K562 (cell line): ENCODE measurements around the gene SLC6A1. TPM values are rescaled to one million over a fixed set of nuclear protein-coding genes. Genes with fewer than 3 reads are reported as not detected.

ENCODE experiments used
- ATAC-seq: fragments of 200-7000 bp; cut with Tn5 transposase; 3 replicates; pipeline ENCODE4 v1.9.1; 2020; ENCODE audit warnings: moderate library complexity
- BruUV-seq: library from RNA; stranded (reverse); fragments of 400-500 nt; replicated peaks from 2 replicates; lab custom pipeline; 2021; lab: Mats Ljungman, UMichigan
- CTCF ChIA-PET: fragments of 300-600 bp; formaldehyde crosslinking; extraction: SDS; loops from one replicate; lab custom pipeline; 2021; ENCODE audit warnings: low intra/inter-chr PET ratio; lab: Yijun Ruan, JAX
- POLR2A ChIA-PET: fragments of 300-600, 350-650 bp; sonication (Branson Sonifier 250); formaldehyde crosslinking; extraction: SDS; loops from one replicate; lab custom pipeline; 2021; ENCODE audit warnings: antibody characterized with exemption, inconsistent platforms; lab: Yijun Ruan, JAX
- DNase-seq, 4 experiments: peaks; one replicate each; pipeline versions ENCODE4 v3.0.0 to v3.0.0-alpha.2; 2011 to 2018; ENCODE audit warnings: low spot score in 3 of 4, mixed read lengths in 3 of 4; ENCODE audit errors: extremely low read depth in 1 of 4
- FAIRE-seq: peaks from 2 replicates; lab custom pipeline; 2011; peaks lifted over from hg19 to GRCh38; lab: Jason Lieb, UNC
- H2AFZ ChIP-seq: 2 replicates; pipeline ENCODE4 v1.6.0; 2011; ENCODE audit warnings: low read depth, low read length, control low read depth, inconsistent platforms
- H3K27ac ChIP-seq: fragments of 200-600 bp; 3 replicates; pipeline ENCODE4 v1.8.0; 2011; ENCODE audit warnings: low read depth, mild to moderate bottlenecking, control low read depth, inconsistent platforms, low read length, moderate library complexity, mixed read lengths; ENCODE audit errors: extremely low read depth
- H3K27me3 ChIP-seq, 2 experiments: fragments of 300-600 bp in 1 of 2; 2 replicates in 1 of 2; 3 replicates in 1 of 2; pipeline versions ENCODE4 v1.6.0 to v1.8.0; 2011; ENCODE audit warnings: inconsistent platforms in 2 of 2, low read length in 2 of 2, mild to moderate bottlenecking in 1 of 2, mixed read lengths in 1 of 2, moderate library complexity in 1 of 2; ENCODE audit not compliant: control insufficient read depth in 2 of 2, insufficient read depth in 2 of 2
- H3K36me3 ChIP-seq: fragments of 300-600 bp; 3 replicates; pipeline ENCODE4 v1.8.0; 2011; ENCODE audit warnings: mild to moderate bottlenecking, low read length, inconsistent platforms; ENCODE audit not compliant: control insufficient read depth, insufficient read depth
- H3K4me1 ChIP-seq, 2 experiments: fragments of 200-600 bp in 1 of 2; replicated peaks in 1 of 2; 2 replicates in 1 of 2; 3 replicates in 1 of 2; pipeline versions ENCODE4 v1.5.1 to v1.8.0; 2011; ENCODE audit warnings: inconsistent platforms in 2 of 2, low read length in 2 of 2, mild to moderate bottlenecking in 1 of 2, mixed read lengths in 1 of 2, moderate library complexity in 1 of 2; ENCODE audit not compliant: control insufficient read depth in 2 of 2, insufficient read depth in 2 of 2
- H3K4me2 ChIP-seq: 2 replicates; pipeline ENCODE4 v1.6.1; 2011; ENCODE audit warnings: low read length, control low read depth, inconsistent platforms, mixed read lengths; ENCODE audit not compliant: insufficient read depth
- H3K4me3 ChIP-seq: fragments of 200-600 bp; sonication (generic), shearing (Covaris generic); 2 replicates; pipeline ENCODE4 v1.5.1; 2016; ENCODE audit warnings: control low read depth, inconsistent platforms
- H3K79me2 ChIP-seq: fragments of 200-600 bp; 3 replicates; pipeline ENCODE4 v1.8.0; 2011; ENCODE audit warnings: low read length, inconsistent platforms; ENCODE audit not compliant: control insufficient read depth, insufficient read depth
- H3K9ac ChIP-seq, 2 experiments: 2 replicates each; pipeline versions ENCODE4 v1.6.0 to v1.6.1; 2011; ENCODE audit warnings: low read depth in 2 of 2, low read length in 2 of 2, control low read depth in 1 of 2, inconsistent platforms in 1 of 2, mild to moderate bottlenecking in 1 of 2, mixed read lengths in 1 of 2; ENCODE audit not compliant: insufficient read depth in 1 of 2
- H3K9me1 ChIP-seq: one replicate; pipeline ENCODE4 v1.6.0; 2011; ENCODE audit warnings: inconsistent platforms, mild to moderate bottlenecking, low read length, moderate library complexity; ENCODE audit not compliant: control insufficient read depth, insufficient read depth
- H3K9me3 ChIP-seq: replicated peaks from 2 replicates; pipeline ENCODE4 v1.5.1; 2011; ENCODE audit warnings: low read depth, low read length, inconsistent platforms; ENCODE audit not compliant: control insufficient read depth, insufficient read depth
- H4K20me1 ChIP-seq: replicated peaks from 2 replicates; pipeline ENCODE4 v1.6.1; 2011; ENCODE audit warnings: low read length, inconsistent platforms, mixed read lengths; ENCODE audit not compliant: control insufficient read depth, insufficient read depth
- ATF1 ChIP-seq, 2 experiments: fragments of 450-650 bp in 1 of 2; IDR thresholded peaks; 2 replicates each; pipeline ENCODE4 v1.6.1; 2016; ENCODE audit warnings: missing compliant biosample characterization in 1 of 2, missing genetic modification characterization in 1 of 2
- MAX ChIP-seq: sonication (generic); formaldehyde crosslinking; IDR thresholded peaks from 2 replicates; pipeline ENCODE4 v1.9.0; 2022; ENCODE audit warnings: mild to moderate bottlenecking, missing genetic modification reagents
- NFE2L1 ChIP-seq: fragments of 450-650 bp; IDR thresholded peaks from 2 replicates; pipeline ENCODE4 v1.6.1; 2016; ENCODE audit warnings: missing genetic modification characterization, low read depth, mild to moderate bottlenecking, missing compliant biosample characterization, moderate library complexity, borderline replicate concordance
- PBX2 ChIP-seq, 2 experiments: IDR thresholded peaks in 1 of 2; conservative IDR thresholded peaks in 1 of 2; 2 replicates each; pipeline ENCODE4 v1.6.1; 2016; ENCODE audit warnings: low read depth in 2 of 2, mild to moderate bottlenecking in 1 of 2, missing compliant biosample characterization in 1 of 2, missing genetic modification characterization in 1 of 2, moderate library complexity in 1 of 2
- POLR2B ChIP-seq: fragments of 450-650 bp; IDR thresholded peaks from 2 replicates; pipeline ENCODE4 v1.6.1; 2018; ENCODE audit warnings: low read depth; ENCODE audit not compliant: partially characterized antibody
- RFX5 ChIP-seq: IDR thresholded peaks from 2 replicates; pipeline ENCODE4 v1.6.1; 2011; ENCODE audit warnings: low read depth, mild to moderate bottlenecking, improper control_type of control experiment, low read length
- RNF219 ChIP-seq: fragments of 250-450 bp; sonication (Bioruptor Pico); IDR thresholded peaks from 2 replicates; pipeline ENCODE4 v1.5.0; 2022; ENCODE audit warnings: mild to moderate bottlenecking
- SMAD2 ChIP-seq: fragments of 150-350 bp; IDR thresholded peaks from 2 replicates; pipeline ENCODE4 v1.6.1; 2014; ENCODE audit warnings: low read depth, mild to moderate bottlenecking, low read length
- SMAD4 ChIP-seq: fragments of 250-450 bp; sonication (Bioruptor Pico); conservative IDR thresholded peaks from 2 replicates; pipeline ENCODE4 v1.8.0; 2021; ENCODE audit warnings: inconsistent platforms, mild to moderate bottlenecking, moderate library complexity
- TBP ChIP-seq: optimal IDR thresholded peaks from 2 replicates; pipeline ENCODE3; 2011; ENCODE audit warnings: low read depth, low read length, improper control_type of control experiment
- WGBS: fragments of 100-300 bp; shearing (Covaris generic); methylation state at CpG from one replicate; pipeline ENCODE4 v1.1.6; 2016; ENCODE audit warnings: low coverage, mixed read lengths; ENCODE audit not compliant: insufficient coverage; ENCODE audit errors: missing lambda C conversion rate; 5-methylcytosine and 5-hydroxymethylcytosine counted together
- in situ Hi-C: fragments of 300-500 bp; cut with MboI; formaldehyde crosslinking; loops from 4 replicates; pipeline ENCODE4 v1.15.0; 2018; ENCODE audit warnings: inconsistent platforms, mixed read lengths
- intact Hi-C: fragments of 100-400 bp; cut with micrococcal nuclease; formaldehyde crosslinking; loops from 2 replicates; pipeline ENCODE4 v1.14.2; 2022
- polyA plus RNA-seq, 8 experiments: library from polyadenylated mRNA; depleted of rRNA in 4 of 8; stranded (reverse) in 5 of 8; unstranded in 3 of 8; fragments of >200 nt; fragmentation: Nextera tagmentation in 2 of 8; fragmentation: Illumina TruSeq in 1 of 8; extraction: Ambion mirVana in 2 of 8; extraction: Trizol in 1 of 8; gene quantifications; 2 replicates each; pipeline versions ENCODE4 v1.2.1 to v1.2.3, GENCODE V29; 2011 to 2014; ENCODE audit warnings: inconsistent platforms in 1 of 8, missing spikeins in 1 of 8
- total RNA-seq, 7 experiments: library from RNA; depleted of rRNA in 6 of 7; stranded (reverse); fragments of >200 nt in 6 of 7; fragmentation: Illumina TruSeq in 2 of 7; extraction: Trizol in 2 of 7; gene quantifications; 2 replicates each; pipeline versions ENCODE4 v1.2.1 to v1.2.3, GENCODE V29; 2011 to 2021; ENCODE audit warnings: low replicate concordance in 1 of 7

SLC6A1 gene
- total and polyA plus RNA-seq, 9 of the 15 experiments (the other 6 are each of a cell fraction or from before 2014, with no cell fraction given): not detected

- intact Hi-C loops (no loop called here), in situ Hi-C loops (no loop called here)
- ChIA-PET CTCF (no interaction called here), POLR2A (no interaction called here)
- Histone ChIP-seq H2AFZ (no peak overlapping the region), H3K9me3 (no peaks in the 10 kb centered on the region), H3K27ac (no peak overlapping the region), H3K9ac (no peak overlapping the region), H4K20me1 (peaks cover 16% of the 10 kb centered on the region), H3K79me2 (no peaks in the 10 kb centered on the region), H3K9me1 (no peaks in the 10 kb centered on the region), H3K4me2 (no peak overlapping the region), H3K36me3 (no peaks in the 10 kb centered on the region), H3K4me1 (no peaks in the 10 kb centered on the region), H3K4me3 (no peak overlapping the region), H3K27me3 (peaks cover 2 to 42% of the 10 kb centered on the region in 2 experiments; a peak in 2 of 5 replicates)
- ATAC-seq (no peak), DNase-seq (no peak), FAIRE-seq (no peak)
- TF ChIP-seq POLR2B (no peak), ATF1 (CRISPR knock-in tag; IDR thresholded peaks at IDR 0.05) (no peak), ATF1 (tag; IDR thresholded peaks at IDR 0.05) (no peak), MAX (CRISPR knock-in tag) (peak; percentile 49)
- BruUV-seq: no TSS peak
- WGBS: 0% methylated on average over 6 of the region's 6 CpGs
Observed at GRCh38 chr3:10960255-10960654, 32.3 kb upstream of the SLC6A1 start.

- H3K4me2 ChIP-seq: no peak overlapping the region
- BruUV-seq: no TSS peak
- ATAC-seq: no peak
- no peaks in the 10 kb centered on the region for H3K79me2 ChIP-seq
- no peak for FAIRE-seq
- no peaks in the 10 kb centered on the region for H3K9me3 ChIP-seq
- H2AFZ ChIP-seq: no peak overlapping the region
- in situ Hi-C loops (no loop called here), intact Hi-C loops (no loop called here)
- H3K9ac ChIP-seq: no peak overlapping the region
- no peak overlapping the region for H3K4me3 ChIP-seq
- DNase-seq: no peak
- WGBS: 0% methylated on average over 2 of the region's 2 CpGs
- H3K36me3 ChIP-seq: no peaks in the 10 kb centered on the region
- no peaks in the 10 kb centered on the region for H3K4me1 ChIP-seq
- peaks cover 2 to 29% of the 10 kb centered on the region in 2 experiments; a peak in 2 of 5 replicates for H3K27me3 ChIP-seq
- no peak overlapping the region for H3K27ac ChIP-seq
- peaks cover 11% of the 10 kb centered on the region for H4K20me1 ChIP-seq
- no peaks in the 10 kb centered on the region for H3K9me1 ChIP-seq
- POLR2A ChIA-PET: interaction anchor here (0.5 to 1.0 kb wide), 4 partner anchors 10 to 237 kb away, joined by 3 to 4 read pairs (median 4); no protein-coding TSS in a partner anchor
- CTCF ChIA-PET: no interaction called here
- TF ChIP-seq NFE2L1 (tag) (no peak), SMAD4 (CRISPR knock-in tag) (no peak), RNF219 (CRISPR knock-in tag) (no peak), PBX2 (CRISPR knock-in tag; IDR thresholded peaks at IDR 0.05; ENCODE audit: low read depth) (no peak), PBX2 (tag; conservative IDR thresholded peaks at IDR 0.05; ENCODE audit: low read depth) (no peak), SMAD2 (no peak), RFX5 (no peak), TBP (no peak)
Observed at GRCh38 chr3:10961921-10962320, 30.6 kb upstream of the SLC6A1 start.
